ENCODE data around the gene WBP2NL.

Gene WBP2NL

GRCh38 chr22:42074132-42074811, 75.7 kb downstream of the WBP2NL start, which contains the start of gene PHETA2:
Gene PHETA2 (plus strand): TSS chr22:42074248. CDS start chr22:42077294, 3,046 bp downstream.
- no peak for FAIRE-seq

GRCh38 chr22:42074846-42075676, 76.5 kb downstream of the WBP2NL start:
- no peak for FAIRE-seq

GRCh38 chr22:42076764-42077485, 78.3 kb downstream of the WBP2NL start:
- FAIRE-seq = no peak

GRCh38 chr22:42077486-42078125, 79.0 kb downstream of the WBP2NL start:
- FAIRE-seq = no peak

All from G401.6 (cell line).